GM18861 (cell line): ENCODE measurements around the gene NAGK.
"Not testable (repeated sequence)": the region's sequence is repeated elsewhere in the genome, so short reads cannot be mapped to it uniquely, and the experiment has no call there.

Experiments used
- ATAC-seq: cut with Tn5 transposase; IDR thresholded peaks from one replicate; pipeline ENCODE4 v1.9.1; 2021; ENCODE audit not compliant: unreplicated experiment

The NAGK gene

DNA sequence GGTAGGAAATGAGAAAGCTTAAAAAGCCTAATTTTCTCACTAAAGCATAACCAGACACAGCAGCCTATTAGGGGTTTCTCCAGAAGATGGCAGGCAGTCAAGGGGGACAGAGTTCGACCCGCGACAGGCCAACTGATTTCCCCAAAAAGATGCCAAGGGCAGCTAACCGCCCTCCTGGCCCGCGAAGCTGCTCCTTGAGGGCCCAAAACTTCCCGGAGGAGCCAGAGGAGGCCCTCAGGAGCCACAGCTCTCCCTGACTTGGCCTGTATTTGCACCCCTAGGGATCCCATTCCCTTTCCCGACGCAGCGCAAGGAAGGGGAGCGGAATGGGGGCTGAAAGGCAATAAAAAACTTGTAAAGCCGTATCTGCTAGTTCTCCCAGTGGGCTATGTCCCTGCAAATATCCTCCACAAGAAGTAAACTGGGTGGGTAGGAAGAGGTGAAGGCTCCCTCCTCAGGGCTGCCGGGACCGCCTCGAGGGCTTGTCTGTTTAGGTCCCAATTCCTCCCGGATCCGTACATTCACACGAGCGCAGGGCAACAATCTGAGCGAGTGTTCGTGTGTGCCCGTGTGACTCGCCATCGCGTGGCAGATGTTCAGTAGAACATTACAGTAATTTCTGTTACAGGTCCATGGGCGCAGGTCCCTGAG, 756 bp upstream of the NAGK start:
- no peak for ATAC-seq

GRCh38 chr2:71069376-71069775, 928 bp downstream of the NAGK start:
- ATAC-seq, result no peak

DNA sequence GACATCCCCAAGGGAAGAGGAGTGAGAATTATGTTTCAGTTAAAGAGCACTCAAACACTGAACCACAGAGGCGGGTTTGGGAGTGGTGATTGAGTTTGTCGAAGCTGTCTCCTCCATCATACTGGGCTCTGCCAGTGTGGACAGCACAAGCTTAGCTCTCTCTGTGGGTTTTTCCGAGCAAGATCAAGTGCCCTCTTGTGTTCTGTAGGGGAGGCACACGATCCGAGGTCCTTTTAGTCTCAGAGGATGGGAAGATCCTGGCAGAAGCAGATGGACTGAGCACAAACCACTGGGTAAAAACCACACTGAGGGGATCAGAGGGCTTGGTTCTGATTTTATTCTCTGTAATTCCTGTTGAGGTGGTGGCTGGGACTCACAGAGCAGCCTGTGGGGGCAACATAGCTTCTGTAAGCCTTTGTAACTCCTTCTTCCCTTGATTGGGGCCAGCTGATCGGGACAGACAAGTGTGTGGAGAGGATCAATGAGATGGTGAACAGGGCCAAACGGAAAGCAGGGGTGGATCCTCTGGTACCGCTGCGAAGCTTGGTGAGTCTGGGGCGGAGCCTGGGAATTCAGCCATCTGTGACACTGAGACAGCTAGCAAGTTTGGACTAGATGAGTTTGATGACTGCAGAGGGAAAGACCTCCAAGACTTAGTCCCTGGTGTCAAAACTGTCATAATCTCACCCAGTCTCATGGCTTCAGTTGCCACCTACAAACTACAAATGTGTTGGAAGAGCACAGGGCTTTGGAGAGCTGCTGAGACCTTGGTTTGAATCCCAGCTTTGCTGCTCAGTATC, 2.0 kb downstream of the NAGK start:
- ATAC-seq, result no peak

DNA sequence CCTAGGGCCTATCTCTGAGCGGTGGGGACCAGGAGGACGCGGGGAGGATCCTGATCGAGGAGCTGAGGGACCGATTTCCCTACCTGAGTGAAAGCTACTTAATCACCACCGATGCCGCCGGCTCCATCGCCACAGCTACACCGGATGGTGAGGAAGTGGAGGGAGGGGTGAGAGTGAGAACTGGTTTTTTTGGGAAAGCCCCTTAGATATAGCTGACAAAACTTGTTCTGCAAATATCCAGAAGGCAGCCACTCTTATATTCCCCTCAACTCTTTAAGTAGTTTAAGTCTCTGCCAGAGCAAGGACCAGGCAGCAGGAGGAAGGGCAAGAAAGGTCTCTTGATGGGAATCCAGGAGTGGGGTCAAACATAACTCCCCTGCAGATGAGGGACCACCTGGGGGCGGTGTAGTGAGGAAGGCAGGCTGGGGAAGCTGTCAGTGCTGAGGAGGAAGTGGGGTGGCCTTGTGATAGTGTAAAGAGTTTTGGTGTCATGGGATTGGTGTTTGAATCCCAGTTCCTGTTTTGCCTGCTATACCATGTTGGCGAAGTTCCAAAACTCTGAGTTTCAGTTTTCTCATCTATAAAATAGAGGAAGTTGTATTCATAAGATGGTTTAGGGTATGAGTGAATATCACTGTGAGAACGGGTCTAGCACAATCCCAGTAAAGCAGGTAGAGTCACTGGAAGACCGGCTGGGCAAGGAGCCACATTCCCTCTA, 3.4 kb downstream of the NAGK start:
- ATAC-seq, result peak; percentile 45

DNA sequence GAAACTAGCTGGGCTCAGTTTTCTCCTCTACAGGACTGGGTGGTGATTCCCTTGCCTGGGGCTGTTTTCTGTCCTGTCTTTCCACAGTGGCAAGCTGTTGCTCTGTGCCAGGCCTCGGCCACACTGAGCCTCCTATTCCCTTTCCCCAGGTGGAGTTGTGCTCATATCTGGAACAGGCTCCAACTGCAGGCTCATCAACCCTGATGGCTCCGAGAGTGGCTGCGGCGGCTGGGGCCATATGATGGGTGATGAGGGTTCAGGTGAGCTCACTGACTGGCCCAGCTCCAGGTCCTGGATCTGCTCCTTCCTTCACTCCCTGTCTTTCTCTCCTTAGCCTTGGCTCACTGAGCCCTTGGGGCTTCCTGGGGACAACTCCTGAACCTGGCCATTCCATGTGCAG, 4.0 kb downstream of the NAGK start:
- no peak for ATAC-seq

- no peak for ATAC-seq
Observed at GRCh38 chr2:71073475-71073874, 5.0 kb downstream of the NAGK start.

DNA sequence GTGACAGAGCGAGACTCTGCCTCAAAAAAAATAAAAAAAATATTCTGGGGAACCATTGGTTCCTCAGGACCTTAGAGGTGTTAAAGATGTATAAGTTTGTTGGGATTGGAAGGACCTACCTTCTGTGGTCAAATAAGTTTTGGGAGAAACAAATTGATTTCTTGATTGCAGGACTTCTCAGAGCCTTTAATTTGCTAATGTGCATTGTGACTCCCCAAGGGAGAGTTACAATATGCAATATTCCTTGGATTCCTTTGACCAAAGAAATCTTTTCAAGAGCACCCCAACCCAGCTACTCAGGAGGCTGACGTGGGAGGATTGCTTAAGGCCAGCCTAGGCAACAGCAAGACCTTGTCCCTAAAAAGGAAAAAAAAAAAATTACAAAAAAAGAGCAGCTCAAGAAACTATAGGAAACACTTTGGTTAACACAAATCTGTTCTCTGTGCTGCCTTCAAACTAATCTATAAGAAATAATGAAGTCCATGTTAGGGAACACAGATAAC, 6.5 kb downstream of the NAGK start:
- no peak for ATAC-seq

GRCh38 chr2:71078624-71079023, 10.2 kb downstream of the NAGK start:
- ATAC-seq, result no peak

DNA sequence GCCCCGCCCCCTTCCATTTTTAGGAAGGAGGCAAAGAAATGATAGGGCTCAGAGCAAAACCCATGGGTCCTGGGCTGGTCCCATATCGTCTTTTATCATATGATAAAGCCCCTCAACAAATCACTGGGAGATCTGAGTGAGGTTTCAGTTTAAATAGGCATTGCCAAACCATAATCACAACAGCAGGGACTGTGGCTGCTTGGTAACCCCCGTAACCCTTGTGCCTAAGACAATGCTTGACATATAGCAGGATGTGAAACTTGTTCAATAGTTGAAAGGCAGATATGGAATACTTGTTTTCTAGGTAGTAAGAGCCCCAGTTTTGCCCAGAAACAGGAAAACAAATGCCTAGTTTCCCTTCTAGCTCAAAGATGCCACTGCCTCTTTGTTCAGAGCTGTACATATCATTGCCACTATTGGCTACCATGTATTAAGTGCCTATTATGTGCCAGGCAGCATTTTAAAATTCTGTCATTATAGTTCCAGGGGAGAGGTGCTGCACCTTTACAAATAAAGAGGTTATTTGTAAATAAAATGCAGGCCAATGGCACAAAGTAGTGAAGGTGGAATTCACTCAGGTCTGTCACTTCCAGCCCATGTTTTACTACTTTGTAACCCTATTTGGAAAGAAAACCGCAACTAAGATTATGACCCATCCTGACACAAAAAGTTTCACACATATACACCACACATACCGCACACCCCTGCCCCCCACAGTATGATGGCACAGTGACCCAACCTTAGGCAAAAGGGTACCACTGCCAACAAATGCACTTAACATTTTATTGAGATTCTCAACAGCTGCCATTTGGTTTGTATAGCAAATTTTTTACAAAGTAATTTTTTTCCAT, 14.2 kb downstream of the NAGK start:
- ATAC-seq, result no peak

- ATAC-seq, result not testable (repeated sequence)
Observed at GRCh38 chr2:71083297-71083696, 14.8 kb downstream of the NAGK start.

DNA sequence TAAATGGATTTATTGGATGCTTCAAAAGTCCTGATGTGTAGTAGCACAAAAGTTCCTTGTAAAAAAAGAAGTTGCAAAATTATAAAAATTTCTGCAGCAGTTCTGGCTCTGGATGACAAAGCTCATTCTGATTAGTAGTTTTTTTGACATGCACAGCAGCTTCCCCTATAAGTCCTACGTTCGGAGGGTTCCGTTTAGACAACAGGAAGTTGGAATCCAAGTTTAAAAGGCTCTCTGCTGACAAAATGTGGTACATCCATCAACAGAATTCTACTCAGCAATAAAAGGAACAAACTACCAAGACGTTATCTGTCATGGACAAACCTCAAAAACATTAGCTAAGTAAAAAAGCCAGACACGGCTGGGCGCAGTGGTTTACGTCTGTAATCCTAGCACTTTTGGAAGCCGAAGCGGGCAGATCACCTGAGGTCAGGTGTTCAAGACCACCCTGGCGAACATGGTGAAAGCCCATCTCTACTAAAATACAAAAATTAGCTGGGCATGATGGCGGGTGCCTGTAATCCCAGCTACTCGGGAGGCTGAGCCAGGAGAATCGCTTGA, 15.4 kb downstream of the NAGK start:
- not testable (repeated sequence) for ATAC-seq

GRCh38 chr2:71085325-71086003, 17.0 kb downstream of the NAGK start:
- not testable (repeated sequence) for ATAC-seq

DNA sequence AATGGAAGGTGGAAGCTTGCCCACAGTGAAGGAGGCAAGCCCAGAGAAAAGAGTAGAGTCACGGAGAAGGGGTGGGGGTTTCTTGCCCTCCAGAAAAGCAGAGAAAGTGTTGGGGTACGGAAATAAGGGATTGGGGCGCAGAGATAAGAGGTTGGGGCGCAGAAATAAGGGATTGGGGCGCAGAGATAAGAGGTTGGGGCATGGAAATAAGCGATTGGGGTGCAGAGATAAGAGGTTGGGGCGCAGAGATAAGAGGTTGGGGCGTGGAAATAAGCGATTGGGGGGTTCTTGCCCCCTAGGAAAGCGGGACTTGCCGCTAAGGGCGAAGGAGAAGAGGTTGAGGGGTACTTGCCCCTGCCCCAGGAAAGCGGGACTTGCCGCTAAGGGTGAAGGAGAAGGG, 21.0 kb downstream of the NAGK start:
- ATAC-seq, result not testable (repeated sequence)

- not testable (repeated sequence) for ATAC-seq
Observed at GRCh38 chr2:71091808-71092207, 23.4 kb downstream of the NAGK start.

DNA sequence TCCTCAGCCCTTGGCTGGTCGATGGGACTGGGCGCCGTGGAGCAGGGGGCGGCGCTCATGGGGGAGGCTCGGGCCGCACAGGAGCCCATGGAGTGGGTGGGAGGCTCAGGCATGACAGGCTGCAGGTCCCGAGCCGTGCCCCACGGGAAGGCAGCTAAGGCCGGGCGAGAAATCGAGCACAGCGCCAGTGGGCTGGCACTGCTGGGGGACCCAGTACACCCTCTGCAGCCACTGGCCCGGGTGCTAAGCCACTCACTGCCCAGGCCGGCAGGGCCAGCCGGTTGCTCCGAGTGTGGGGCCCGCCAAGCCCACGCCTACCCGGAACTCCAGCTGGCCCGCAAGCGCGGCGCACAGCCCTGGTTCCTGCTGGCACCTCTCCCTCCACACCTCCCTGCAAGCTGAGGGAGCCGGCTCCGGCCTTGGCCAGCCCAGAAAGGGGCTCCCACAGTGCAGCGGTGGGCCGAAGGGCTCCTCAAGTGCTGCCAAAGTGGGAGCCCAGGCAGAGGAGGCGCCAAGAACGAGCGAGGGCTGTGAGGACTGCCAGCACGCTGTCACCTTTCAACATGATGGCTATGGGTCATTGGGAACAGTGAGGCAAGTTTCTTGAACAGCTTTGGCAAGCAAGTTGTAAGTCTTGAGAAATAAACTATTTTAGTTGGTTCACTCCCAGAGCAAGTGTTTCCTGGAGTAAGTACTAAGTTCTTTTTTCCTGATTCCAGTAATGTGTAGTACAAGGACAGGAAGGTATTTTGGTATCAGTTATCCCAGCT, 24.2 kb downstream of the NAGK start:
- ATAC-seq, result not testable (repeated sequence)

- ATAC-seq, result no peak
Observed at GRCh38 chr2:71100195-71100964, 31.9 kb downstream of the NAGK start.

DNA sequence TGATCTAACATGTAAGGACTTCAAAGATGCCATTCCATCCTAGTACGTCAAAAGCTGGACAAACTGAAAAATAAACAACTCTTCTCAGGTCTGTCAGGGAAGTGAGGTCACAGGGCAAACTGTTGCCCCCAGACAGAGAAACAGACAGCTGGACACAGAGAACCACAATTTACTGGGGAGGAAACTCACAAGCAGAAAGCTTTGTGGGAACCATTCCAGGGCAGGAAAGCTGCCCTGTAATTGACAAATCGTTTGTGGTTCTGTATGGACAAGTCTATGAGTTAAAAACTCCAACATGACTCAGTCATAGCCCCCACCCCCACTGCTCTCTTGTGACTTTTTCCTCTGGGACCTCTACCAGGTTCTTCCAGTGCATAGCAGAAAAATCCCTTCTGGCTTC, 33.2 kb downstream of the NAGK start:
- no peak for ATAC-seq

GRCh38 chr2:71102981-71103681, 34.7 kb downstream of the NAGK start:
- ATAC-seq, result no peak
